Naive thymus-derived CD4-positive, alpha-beta T cell (primary cell): ENCODE results near the gene NDUFV3. TPM values are rescaled to one million over a fixed set of nuclear protein-coding genes. Genes with fewer than 3 reads are reported as not detected.

Source experiments
- ATAC-seq: fragments of 150-1000 bp; cut with Tn5 transposase; 2 replicates; pipeline ENCODE4 v1.10.0; 2021; ENCODE audit warnings: mild to moderate bottlenecking, moderate library complexity
- CTCF ChIA-PET: fragments of 350-600 bp; sonication (Branson Sonifier 250); formaldehyde crosslinking; loops from one replicate; lab custom pipeline; 2021; ENCODE audit warnings: antibody characterized with exemption; lab: Charles Lee
- POLR2A ChIA-PET: fragments of 350-600 bp; sonication (Branson Sonifier 250); formaldehyde crosslinking; loops from one replicate; lab custom pipeline; 2021; ENCODE audit warnings: antibody characterized with exemption, inconsistent platforms; lab: Charles Lee
- DNase-seq, 9 donors: peaks; one replicate each; pipeline versions ENCODE4 v3.0.0 to v3.0.0-alpha.2; 2020 to 2022; ENCODE audit warnings: mixed read lengths in 1 of 9
- H3K27ac ChIP-seq: one replicate; pipeline ENCODE4 v1.7.0; 2013; ENCODE audit warnings: mild to moderate bottlenecking, low read depth, low read length, moderate library complexity
- H3K27me3 ChIP-seq, 2 donors: one replicate each; pipeline ENCODE4 v1.7.0; 2013; ENCODE audit warnings: low read length in 2 of 2, mild to moderate bottlenecking in 2 of 2, moderate library complexity in 2 of 2; ENCODE audit not compliant: control insufficient read depth in 2 of 2, insufficient read depth in 2 of 2
- H3K36me3 ChIP-seq, 3 experiments: 1 replicate in 2 of 3; 2 replicates in 1 of 3; pipeline ENCODE4 v1.7.0; 2013; ENCODE audit warnings: low read length in 3 of 3, mild to moderate bottlenecking in 3 of 3, moderate library complexity in 1 of 3; ENCODE audit not compliant: insufficient read depth in 3 of 3, control insufficient read depth in 2 of 3
- H3K4me1 ChIP-seq, 2 donors: one replicate each; pipeline ENCODE4 v1.7.0; 2013; ENCODE audit warnings: low read length in 2 of 2, mild to moderate bottlenecking in 2 of 2, moderate library complexity in 1 of 2; ENCODE audit not compliant: control insufficient read depth in 2 of 2, insufficient read depth in 2 of 2
- H3K4me3 ChIP-seq: 2 replicates; pipeline ENCODE4 v1.7.0; 2013; ENCODE audit warnings: mild to moderate bottlenecking, low read length
- H3K9me3 ChIP-seq, 3 experiments: 1 replicate in 2 of 3; 2 replicates in 1 of 3; pipeline ENCODE4 v1.7.0; 2013; ENCODE audit warnings: low read length in 3 of 3; ENCODE audit not compliant: control insufficient read depth in 2 of 3
- H3K27ac Mint-ChIP-seq, 9 donors: one replicate each; pipeline ENCODE4 v1.8.0; 2020 to 2022; ENCODE audit warnings: mixed read lengths in 9 of 9, mild to moderate bottlenecking in 8 of 9, moderate library complexity in 5 of 9, inconsistent platforms in 2 of 9
- H3K27me3 Mint-ChIP-seq, 5 donors: one replicate each; pipeline ENCODE4 v1.8.0; 2021 to 2022; ENCODE audit warnings: mixed read lengths in 5 of 5, mild to moderate bottlenecking in 1 of 5
- H3K36me3 Mint-ChIP-seq, 5 donors: one replicate each; pipeline ENCODE4 v1.8.0; 2020 to 2022; ENCODE audit warnings: mixed read lengths in 5 of 5, mild to moderate bottlenecking in 3 of 5, inconsistent platforms in 1 of 5
- H3K4me1 Mint-ChIP-seq, 7 donors: one replicate each; pipeline ENCODE4 v1.8.0; 2020 to 2022; ENCODE audit warnings: mixed read lengths in 7 of 7, mild to moderate bottlenecking in 3 of 7, inconsistent platforms in 1 of 7
- H3K4me3 Mint-ChIP-seq, 10 donors: one replicate each; pipeline ENCODE4 v1.8.0; 2020 to 2022; ENCODE audit warnings: mild to moderate bottlenecking in 10 of 10, mixed read lengths in 10 of 10, moderate library complexity in 6 of 10, inconsistent platforms in 2 of 10
- H3K9me3 Mint-ChIP-seq, 11 donors: one replicate each; pipeline ENCODE4 v1.8.0; 2020 to 2022; ENCODE audit warnings: mixed read lengths in 11 of 11, mild to moderate bottlenecking in 4 of 11, inconsistent platforms in 1 of 11, moderate library complexity in 1 of 11
- intact Hi-C, 2 donors: fragments of 100-400 bp; cut with micrococcal nuclease; formaldehyde crosslinking; loops; one replicate each; pipeline ENCODE4 v1.15.1; 2023
- polyA plus RNA-seq, 2 donors: library from polyadenylated mRNA; unstranded; fragments of 300-500 nt; fragmentation: Illumina TruSeq; gene quantifications; one replicate each; pipeline ENCODE4 v1.2.3, GENCODE V29; 2021
- total RNA-seq, 6 experiments: library from RNA in 5 of 6; stranded (reverse) in 5 of 6; gene quantifications; 1 replicate in 5 of 6; 2 replicates in 1 of 6; pipeline ENCODE4 v1.2.3 and lab custom pipeline; 2021 to 2026

NDUFV3 gene
- 10 to 100 TPM; 25.3 to 33.1 (median 30.9) TPM for total RNA-seq
- polyA plus RNA-seq: 10 to 100 TPM; 20.0 to 25.5 TPM
- 34.6 reads per million, percentile 63 among the genes with 10 or more reads in this experiment for total RNA-seq (lab: John Stamatoyannopoulos, UW)

DNA sequence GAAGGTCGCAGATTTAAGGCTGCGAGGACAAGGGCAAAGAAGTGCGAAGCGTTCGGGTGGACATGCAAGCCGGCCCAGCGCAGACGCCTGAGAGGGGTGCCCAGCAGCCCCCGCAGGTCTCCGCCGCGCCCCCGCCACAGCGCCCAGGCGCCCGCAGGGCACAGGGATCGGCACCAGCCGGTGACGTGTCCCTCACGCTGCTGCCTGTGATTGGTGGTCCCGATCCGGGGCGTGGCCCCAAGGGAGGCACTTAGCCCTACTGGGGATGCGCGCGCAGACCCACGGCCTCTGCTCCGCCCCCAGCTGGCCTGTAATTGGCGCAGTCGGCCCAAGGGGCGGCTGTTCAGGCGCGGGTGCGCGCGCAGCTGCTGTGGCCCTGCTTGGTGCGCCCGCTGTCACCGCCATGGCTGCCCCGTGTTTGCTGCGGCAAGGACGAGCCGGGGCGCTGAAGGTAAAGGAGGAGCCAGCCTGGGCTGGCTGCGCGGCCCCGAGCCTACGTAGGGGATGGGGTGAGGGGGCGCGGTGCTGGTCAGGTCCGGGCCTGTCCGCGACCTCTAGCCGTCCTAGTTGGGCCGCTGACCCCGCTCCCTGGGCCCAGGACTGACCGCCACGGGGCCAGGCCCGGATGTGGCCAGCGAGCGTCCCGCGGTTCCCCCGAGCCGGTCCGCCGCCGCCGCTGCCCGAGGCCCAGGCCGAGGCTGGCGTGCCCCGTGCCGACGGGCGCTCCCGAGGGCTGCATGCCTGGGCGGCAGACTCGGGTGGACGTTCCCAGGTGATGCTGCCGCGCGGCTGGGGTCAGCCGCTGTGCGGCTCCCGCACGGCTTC lies at the start of gene NDUFV3:
NDUFV3 (plus strand) TSS at position 379 of the 825 bp plus-strand sequence; CDS start at position 404, 25 bp downstream.
- ATAC-seq (peak; percentile 96), DNase-seq (peak; percentile 96 to 100 (median 98))
- Mint-ChIP-seq H3K9me3 (no peaks in the 10 kb centered on the region), H3K27ac (peak within 1 kb of the TSS; percentile 92 to 98 (median 97)), H3K4me3 (peak within 1 kb of the TSS; percentile 87 to 96 (median 90)), H3K4me1 (peaks cover 14 to 25% (median 22%) of the 10 kb centered on the region in 7 donors), H3K27me3 (no peaks in the 10 kb centered on the region), H3K36me3 (peaks cover 0 to 9% (median 6%) of the 10 kb centered on the region in 5 donors)
- intact Hi-C loops: loop anchor here (1.0 to 10.0 kb wide), 8 partner anchors 14 to 896 kb away; partner anchors contain the start of genes PKNOX1 (in 2 of the 2), WDR4 (in 2 of the 2), HSF2BP (in 1 of the 2) and PDXK (in 1 of the 2)
- ChIA-PET CTCF (interaction anchor here (0.9 kb wide), 1 partner anchor 84 kb away, joined by 3 read pairs; no protein-coding TSS in a partner anchor), POLR2A (interaction anchor here (0.6 to 3.5 kb wide), 9 partner anchors 9 to 829 kb away, joined by 3 to 44 read pairs (median 4); partner anchors contain the start of genes PKNOX1 and WDR4)
- Histone ChIP-seq H3K27me3 (no peaks in the 10 kb centered on the region), H3K4me3 (peak within 1 kb of the TSS; percentile 94), H3K36me3 (peaks cover under 1 to 13% (median 5%) of the 10 kb centered on the region in 3 experiments), H3K4me1 (peaks cover 6 to 8% of the 10 kb centered on the region in 2 donors), H3K9me3 (no peaks in the 10 kb centered on the region), H3K27ac (peak within 1 kb of the TSS; percentile 97)

GRCh38 chr21:42844411-42845113 lies 48.5 kb upstream of the NDUFV3 start:
- Histone ChIP-seq H3K27ac (no peak overlapping the region), H3K27me3 (no peaks in the 10 kb centered on the region), H3K9me3 (no peaks in the 10 kb centered on the region), H3K4me1 (no peaks in the 10 kb centered on the region), H3K36me3 (peaks cover 3 to 81% (median 11%) of the 10 kb centered on the region in 3 experiments), H3K4me3 (no peak overlapping the region)
- Mint-ChIP-seq H3K27me3 (no peaks in the 10 kb centered on the region), H3K4me1 (peaks cover 0 to 8% (median 3%) of the 10 kb centered on the region in 7 donors), H3K9me3 (peaks cover 0 to 2% (median 0%) of the 10 kb centered on the region in 11 donors), H3K36me3 (peaks cover 16 to 51% (median 24%) of the 10 kb centered on the region in 5 donors), H3K27ac (peak overlapping the region in 2 of 9 donors; percentile 36 to 63), H3K4me3 (no peak overlapping the region)
- ATAC-seq (no peak), DNase-seq (no peak)
- ChIA-PET CTCF (no interaction called here), POLR2A (no interaction called here)
- intact Hi-C loops: no loop called here

DNA sequence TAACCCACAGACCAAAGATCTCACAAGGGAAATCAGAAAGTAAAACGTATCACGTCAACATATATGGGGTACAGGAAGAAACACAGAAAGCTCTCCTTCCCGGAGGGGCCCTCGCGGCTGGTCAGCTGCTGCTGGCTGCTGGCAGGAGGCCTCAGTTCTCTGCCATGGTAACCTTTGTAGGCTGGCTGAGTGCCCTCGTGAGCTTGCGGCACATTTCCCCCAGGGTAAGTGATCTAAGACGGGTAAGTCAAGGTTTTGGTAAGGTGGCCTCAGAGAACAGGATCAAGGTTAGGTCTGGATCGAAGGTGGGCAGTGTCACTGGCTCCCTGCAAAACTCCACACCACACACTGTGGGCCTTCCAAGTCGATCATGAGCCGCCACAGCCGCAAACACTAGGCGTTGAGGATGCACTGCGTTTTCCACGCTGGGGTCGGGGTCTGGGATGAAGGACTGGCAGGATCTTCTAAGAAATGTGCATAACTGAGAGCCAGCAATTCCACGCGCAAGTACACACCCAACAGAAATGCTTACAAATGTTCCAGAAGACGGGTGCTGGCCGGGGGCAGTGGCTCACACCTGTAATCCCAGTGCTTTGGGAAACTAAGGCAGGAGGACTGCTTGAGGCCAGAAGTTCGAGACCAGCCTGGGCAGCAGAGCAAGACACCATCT lies 47.7 kb upstream of the NDUFV3 start:
- no peaks in the 10 kb centered on the region for H3K4me1 ChIP-seq
- no peak overlapping the region for H3K27ac ChIP-seq
- Mint-ChIP-seq H3K27ac (peak overlapping the region in 3 of 9 donors; percentile 56 to 63 (median 62)), H3K4me3 (no peak overlapping the region), H3K27me3 (no peaks in the 10 kb centered on the region), H3K9me3 (peaks cover 0 to 2% (median 0%) of the 10 kb centered on the region in 11 donors), H3K36me3 (peaks cover 16 to 54% (median 24%) of the 10 kb centered on the region in 5 donors), H3K4me1 (peaks cover 0 to 8% (median 3%) of the 10 kb centered on the region in 7 donors)
- POLR2A ChIA-PET: no interaction called here
- ATAC-seq (no peak), DNase-seq (no peak)
- CTCF ChIA-PET: no interaction called here
- H3K36me3 ChIP-seq: peaks cover 3 to 81% (median 11%) of the 10 kb centered on the region in 3 experiments
- no peaks in the 10 kb centered on the region for H3K9me3 ChIP-seq
- H3K4me3 ChIP-seq: no peak overlapping the region
- no peaks in the 10 kb centered on the region for H3K27me3 ChIP-seq
- intact Hi-C loops: no loop called here

GRCh38 chr21:42846221-42846620 lies 46.9 kb upstream of the NDUFV3 start:
- H3K4me1 ChIP-seq: no peaks in the 10 kb centered on the region
- intact Hi-C loops: no loop called here
- H3K4me3 ChIP-seq: no peak overlapping the region
- Mint-ChIP-seq H3K27ac (no peak overlapping the region), H3K27me3 (no peaks in the 10 kb centered on the region), H3K36me3 (peaks cover 16 to 54% (median 24%) of the 10 kb centered on the region in 5 donors), H3K9me3 (peaks cover 0 to 2% (median 0%) of the 10 kb centered on the region in 11 donors), H3K4me3 (no peak overlapping the region), H3K4me1 (peaks cover 0 to 8% (median 5%) of the 10 kb centered on the region in 7 donors)
- peaks cover 0 to 81% (median 11%) of the 10 kb centered on the region in 3 experiments for H3K36me3 ChIP-seq
- ChIA-PET POLR2A (no interaction called here), CTCF (no interaction called here)
- no peak overlapping the region for H3K27ac ChIP-seq
- H3K9me3 ChIP-seq: no peaks in the 10 kb centered on the region
- H3K27me3 ChIP-seq: no peaks in the 10 kb centered on the region
- no peak for ATAC-seq
- no peak for DNase-seq

GRCh38 chr21:42847051-42847707 lies 45.9 kb upstream of the NDUFV3 start:
- no peak overlapping the region for H3K27ac Mint-ChIP-seq
- peaks cover 0 to 2% (median 0%) of the 10 kb centered on the region in 11 donors for H3K9me3 Mint-ChIP-seq
- POLR2A ChIA-PET: no interaction called here

More at GRCh38 chr21:42847051-42847707, 45.9 kb upstream of the NDUFV3 start:
- peaks cover 16 to 54% (median 24%) of the 10 kb centered on the region in 5 donors for H3K36me3 Mint-ChIP-seq
- H3K27me3 ChIP-seq: no peaks in the 10 kb centered on the region
- H3K9me3 ChIP-seq: no peaks in the 10 kb centered on the region
- H3K4me3 Mint-ChIP-seq: no peak overlapping the region
- H3K4me3 ChIP-seq: no peak overlapping the region
- DNase-seq: no peak
- H3K4me1 Mint-ChIP-seq: peaks cover 0 to 8% (median 5%) of the 10 kb centered on the region in 7 donors
- intact Hi-C loops: no loop called here
- H3K36me3 ChIP-seq: peaks cover 0 to 82% (median 12%) of the 10 kb centered on the region in 3 experiments
- CTCF ChIA-PET: no interaction called here
- no peak overlapping the region for H3K27ac ChIP-seq
- no peaks in the 10 kb centered on the region for H3K4me1 ChIP-seq
- H3K27me3 Mint-ChIP-seq: no peaks in the 10 kb centered on the region
- no peak for ATAC-seq
